GM18907 (cell line): ENCODE data around the gene TMEM72.

Experiments used
- ATAC-seq: cut with Tn5 transposase; IDR thresholded peaks from one replicate; pipeline ENCODE4 v1.9.1; 2021; ENCODE audit warnings: mild to moderate bottlenecking, moderate library complexity; ENCODE audit not compliant: unreplicated experiment

The TMEM72 gene

GRCh38 chr10:44965651-44966097 is 54.5 kb downstream of the TMEM72 start:
- peak; percentile 51 for ATAC-seq

- ATAC-seq, result peak; percentile 40
These were observed 55.1 kb downstream of the TMEM72 start for GRCh38 chr10:44966129-44966815.

GRCh38 chr10:44966816-44967509 is 55.8 kb downstream of the TMEM72 start:
- no peak for ATAC-seq

GRCh38 chr10:44967616-44968015 is 56.5 kb downstream of the TMEM72 start:
- no peak for ATAC-seq

GRCh38 chr10:44968091-44968490 is 57.0 kb downstream of the TMEM72 start:
- ATAC-seq, result no peak

GRCh38 chr10:44968500-44969400 is 57.6 kb downstream of the TMEM72 start:
- ATAC-seq, result no peak

GRCh38 chr10:44969854-44970253 is 58.7 kb downstream of the TMEM72 start:
- no peak for ATAC-seq

GRCh38 chr10:44970812-44971395 is 59.8 kb downstream of the TMEM72 start:
- ATAC-seq, result no peak

- ATAC-seq, result no peak
These were observed 60.3 kb downstream of the TMEM72 start for GRCh38 chr10:44971434-44971833.

GRCh38 chr10:44971935-44972757 is 61.0 kb downstream of the TMEM72 start:
- no peak for ATAC-seq

- no peak for ATAC-seq
These were observed 61.8 kb downstream of the TMEM72 start for GRCh38 chr10:44972874-44973306.

GRCh38 chr10:44973323-44974081 is 62.4 kb downstream of the TMEM72 start:
- peak; percentile 32 for ATAC-seq

GRCh38 chr10:44974082-44974627 is 63.0 kb downstream of the TMEM72 start:
- ATAC-seq, result no peak

GRCh38 chr10:44974628-44975430 is 63.7 kb downstream of the TMEM72 start:
- ATAC-seq, result peak; percentile 64

GRCh38 chr10:44975431-44976331 is 64.5 kb downstream of the TMEM72 start:
- ATAC-seq, result no peak

GRCh38 chr10:44976352-44977198 is 65.4 kb downstream of the TMEM72 start:
- ATAC-seq, result no peak
